Measurements from ENCODE around the gene MOB3B.

MOB3B gene

GRCh38 chr9:27440888-27441740, 88.5 kb downstream of the MOB3B start:
- no peak overlapping the region for H3K27ac ChIP-seq (ENCODE audit: low read depth, low read length)

GRCh38 chr9:27438522-27438921, 91.1 kb downstream of the MOB3B start:
- no peak overlapping the region for H3K9ac ChIP-seq (ENCODE audit: low read depth in 1 of 2, low read length in 2 of 2)
- H3K36me3 ChIP-seq (ENCODE audit: control insufficient read depth in 1 of 2, insufficient read depth in 2 of 2, low read length in 2 of 2), result no peaks in the 10 kb centered on the region
- no peaks in the 10 kb centered on the region for H3K27me3 ChIP-seq (ENCODE audit: control insufficient read depth in 1 of 2, insufficient read depth in 2 of 2, low read length in 2 of 2)
- no peak overlapping the region for H3K4me3 ChIP-seq (ENCODE audit: low read depth in 1 of 2, low read length in 2 of 2)
- H3K4me1 ChIP-seq (ENCODE audit: control insufficient read depth in 1 of 2, insufficient read depth in 2 of 2, low read length in 2 of 2), result peaks cover 35 to 58% of the 10 kb centered on the region in 2 donors
- no peak overlapping the region for H3K27ac ChIP-seq (ENCODE audit: low read depth, low read length)
- no peaks in the 10 kb centered on the region for H3K9me3 ChIP-seq (ENCODE audit: control insufficient read depth in 1 of 2, low read length in 2 of 2)

More at GRCh38 chr9:27440888-27441740, 88.5 kb downstream of the MOB3B start:
- H3K27me3 ChIP-seq (ENCODE audit: control insufficient read depth in 1 of 2, insufficient read depth in 2 of 2, low read length in 2 of 2), result no peaks in the 10 kb centered on the region
- H3K9ac ChIP-seq (ENCODE audit: low read depth in 1 of 2, low read length in 2 of 2), result peak overlapping the region in 1 of 2 donors; percentile 28
- H3K36me3 ChIP-seq (ENCODE audit: control insufficient read depth in 1 of 2, insufficient read depth in 2 of 2, low read length in 2 of 2), result peaks cover 0 to 4% of the 10 kb centered on the region in 2 donors
- H3K9me3 ChIP-seq (ENCODE audit: control insufficient read depth in 1 of 2, low read length in 2 of 2), result no peaks in the 10 kb centered on the region
- no peak overlapping the region for H3K4me3 ChIP-seq (ENCODE audit: low read depth in 1 of 2, low read length in 2 of 2)
- peaks cover 35 to 52% of the 10 kb centered on the region in 2 donors for H3K4me1 ChIP-seq (ENCODE audit: control insufficient read depth in 1 of 2, insufficient read depth in 2 of 2, low read length in 2 of 2)

- Histone ChIP-seq H3K36me3 (ENCODE audit: control insufficient read depth in 1 of 2, insufficient read depth in 2 of 2, low read length in 2 of 2) (no peaks in the 10 kb centered on the region), H3K4me3 (ENCODE audit: low read depth in 1 of 2, low read length in 2 of 2) (no peak overlapping the region), H3K9me3 (ENCODE audit: control insufficient read depth in 1 of 2, low read length in 2 of 2) (no peaks in the 10 kb centered on the region), H3K9ac (ENCODE audit: low read depth in 1 of 2, low read length in 2 of 2) (no peak overlapping the region), H3K27ac (ENCODE audit: low read depth, low read length) (no peak overlapping the region), H3K4me1 (ENCODE audit: control insufficient read depth in 1 of 2, insufficient read depth in 2 of 2, low read length in 2 of 2) (peaks cover 30 to 57% of the 10 kb centered on the region in 2 donors), H3K27me3 (ENCODE audit: control insufficient read depth in 1 of 2, insufficient read depth in 2 of 2, low read length in 2 of 2) (no peaks in the 10 kb centered on the region)
Observed at GRCh38 chr9:27437652-27438373, 91.8 kb downstream of the MOB3B start.

- Histone ChIP-seq H3K27ac (ENCODE audit: low read depth, low read length) (no peak overlapping the region), H3K36me3 (ENCODE audit: control insufficient read depth in 1 of 2, insufficient read depth in 2 of 2, low read length in 2 of 2) (no peaks in the 10 kb centered on the region), H3K4me3 (ENCODE audit: low read depth in 1 of 2, low read length in 2 of 2) (no peak overlapping the region), H3K9me3 (ENCODE audit: control insufficient read depth in 1 of 2, low read length in 2 of 2) (no peaks in the 10 kb centered on the region), H3K4me1 (ENCODE audit: control insufficient read depth in 1 of 2, insufficient read depth in 2 of 2, low read length in 2 of 2) (peaks cover 17 to 53% of the 10 kb centered on the region in 2 donors), H3K9ac (ENCODE audit: low read depth in 1 of 2, low read length in 2 of 2) (no peak overlapping the region), H3K27me3 (ENCODE audit: control insufficient read depth in 1 of 2, insufficient read depth in 2 of 2, low read length in 2 of 2) (no peaks in the 10 kb centered on the region)
Observed at GRCh38 chr9:27436234-27436633, 93.4 kb downstream of the MOB3B start.

GRCh38 chr9:27433631-27434325, 95.8 kb downstream of the MOB3B start:
- no peaks in the 10 kb centered on the region for H3K36me3 ChIP-seq (ENCODE audit: control insufficient read depth in 1 of 2, insufficient read depth in 2 of 2, low read length in 2 of 2)
- H3K4me3 ChIP-seq (ENCODE audit: low read depth in 1 of 2, low read length in 2 of 2), result no peak overlapping the region
- H3K4me1 ChIP-seq (ENCODE audit: control insufficient read depth in 1 of 2, insufficient read depth in 2 of 2, low read length in 2 of 2), result peaks cover 10 to 43% of the 10 kb centered on the region in 2 donors
- no peak overlapping the region for H3K27ac ChIP-seq (ENCODE audit: low read depth, low read length)
- H3K9me3 ChIP-seq (ENCODE audit: control insufficient read depth in 1 of 2, low read length in 2 of 2), result no peaks in the 10 kb centered on the region
- no peak overlapping the region for H3K9ac ChIP-seq (ENCODE audit: low read depth in 1 of 2, low read length in 2 of 2)
- H3K27me3 ChIP-seq (ENCODE audit: control insufficient read depth in 1 of 2, insufficient read depth in 2 of 2, low read length in 2 of 2), result no peaks in the 10 kb centered on the region

- peaks cover 0 to 30% of the 10 kb centered on the region in 2 donors for H3K4me1 ChIP-seq (ENCODE audit: control insufficient read depth in 1 of 2, insufficient read depth in 2 of 2, low read length in 2 of 2)
- H3K27me3 ChIP-seq (ENCODE audit: control insufficient read depth in 1 of 2, insufficient read depth in 2 of 2, low read length in 2 of 2), result no peaks in the 10 kb centered on the region
- no peak overlapping the region for H3K27ac ChIP-seq (ENCODE audit: low read depth, low read length)
- H3K9me3 ChIP-seq (ENCODE audit: control insufficient read depth in 1 of 2, low read length in 2 of 2), result no peaks in the 10 kb centered on the region
- no peak overlapping the region for H3K4me3 ChIP-seq (ENCODE audit: low read depth in 1 of 2, low read length in 2 of 2)
- no peaks in the 10 kb centered on the region for H3K36me3 ChIP-seq (ENCODE audit: control insufficient read depth in 1 of 2, insufficient read depth in 2 of 2, low read length in 2 of 2)
- H3K9ac ChIP-seq (ENCODE audit: low read depth in 1 of 2, low read length in 2 of 2), result no peak overlapping the region
Observed at GRCh38 chr9:27432308-27432707, 97.3 kb downstream of the MOB3B start.

- no peaks in the 10 kb centered on the region for H3K9me3 ChIP-seq (ENCODE audit: control insufficient read depth in 1 of 2, low read length in 2 of 2)
- no peak overlapping the region for H3K27ac ChIP-seq (ENCODE audit: low read depth, low read length)
- peaks cover 0 to 37% of the 10 kb centered on the region in 2 donors for H3K4me1 ChIP-seq (ENCODE audit: control insufficient read depth in 1 of 2, insufficient read depth in 2 of 2, low read length in 2 of 2)
- no peaks in the 10 kb centered on the region for H3K27me3 ChIP-seq (ENCODE audit: control insufficient read depth in 1 of 2, insufficient read depth in 2 of 2, low read length in 2 of 2)
- H3K36me3 ChIP-seq (ENCODE audit: control insufficient read depth in 1 of 2, insufficient read depth in 2 of 2, low read length in 2 of 2), result no peaks in the 10 kb centered on the region
- H3K9ac ChIP-seq (ENCODE audit: low read depth in 1 of 2, low read length in 2 of 2), result no peak overlapping the region
- H3K4me3 ChIP-seq (ENCODE audit: low read depth in 1 of 2, low read length in 2 of 2), result no peak overlapping the region
Observed at GRCh38 chr9:27431543-27432147, 98.0 kb downstream of the MOB3B start.

- Histone ChIP-seq H3K4me1 (ENCODE audit: control insufficient read depth in 1 of 2, insufficient read depth in 2 of 2, low read length in 2 of 2) (peaks cover 0 to 40% of the 10 kb centered on the region in 2 donors), H3K4me3 (ENCODE audit: low read depth in 1 of 2, low read length in 2 of 2) (no peak overlapping the region), H3K27ac (ENCODE audit: low read depth, low read length) (no peak overlapping the region), H3K27me3 (ENCODE audit: control insufficient read depth in 1 of 2, insufficient read depth in 2 of 2, low read length in 2 of 2) (no peaks in the 10 kb centered on the region), H3K36me3 (ENCODE audit: control insufficient read depth in 1 of 2, insufficient read depth in 2 of 2, low read length in 2 of 2) (no peaks in the 10 kb centered on the region), H3K9ac (ENCODE audit: low read depth in 1 of 2, low read length in 2 of 2) (no peak overlapping the region), H3K9me3 (ENCODE audit: control insufficient read depth in 1 of 2, low read length in 2 of 2) (no peaks in the 10 kb centered on the region)
Observed at GRCh38 chr9:27430750-27431535, 98.7 kb downstream of the MOB3B start.

GRCh38 chr9:27429917-27430316, 99.7 kb downstream of the MOB3B start:
- Histone ChIP-seq H3K36me3 (ENCODE audit: control insufficient read depth in 1 of 2, insufficient read depth in 2 of 2, low read length in 2 of 2) (no peaks in the 10 kb centered on the region), H3K9ac (ENCODE audit: low read depth in 1 of 2, low read length in 2 of 2) (no peak overlapping the region), H3K4me1 (ENCODE audit: control insufficient read depth in 1 of 2, insufficient read depth in 2 of 2, low read length in 2 of 2) (peaks cover 0 to 42% of the 10 kb centered on the region in 2 donors), H3K27ac (ENCODE audit: low read depth, low read length) (no peak overlapping the region), H3K27me3 (ENCODE audit: control insufficient read depth in 1 of 2, insufficient read depth in 2 of 2, low read length in 2 of 2) (no peaks in the 10 kb centered on the region), H3K9me3 (ENCODE audit: control insufficient read depth in 1 of 2, low read length in 2 of 2) (no peaks in the 10 kb centered on the region), H3K4me3 (ENCODE audit: low read depth in 1 of 2, low read length in 2 of 2) (no peak overlapping the region)

All from duodenal mucosa (tissue), 2 donors.